HG02642 (cell line): ENCODE measurements around the gene GAS7.
A peak's percentile ranks its signal among the peaks of the same experiment; 100 is the strongest.
"Not testable (repeated sequence)": the region's sequence is repeated elsewhere in the genome, so short reads cannot be mapped to it uniquely, and the experiment has no call there.

Experiments
- ATAC-seq: cut with Tn5 transposase; IDR thresholded peaks from one replicate; pipeline ENCODE4 v1.9.1; 2021; ENCODE audit warnings: mild to moderate bottlenecking; ENCODE audit not compliant: unreplicated experiment, poor library complexity

The GAS7 gene

DNA sequence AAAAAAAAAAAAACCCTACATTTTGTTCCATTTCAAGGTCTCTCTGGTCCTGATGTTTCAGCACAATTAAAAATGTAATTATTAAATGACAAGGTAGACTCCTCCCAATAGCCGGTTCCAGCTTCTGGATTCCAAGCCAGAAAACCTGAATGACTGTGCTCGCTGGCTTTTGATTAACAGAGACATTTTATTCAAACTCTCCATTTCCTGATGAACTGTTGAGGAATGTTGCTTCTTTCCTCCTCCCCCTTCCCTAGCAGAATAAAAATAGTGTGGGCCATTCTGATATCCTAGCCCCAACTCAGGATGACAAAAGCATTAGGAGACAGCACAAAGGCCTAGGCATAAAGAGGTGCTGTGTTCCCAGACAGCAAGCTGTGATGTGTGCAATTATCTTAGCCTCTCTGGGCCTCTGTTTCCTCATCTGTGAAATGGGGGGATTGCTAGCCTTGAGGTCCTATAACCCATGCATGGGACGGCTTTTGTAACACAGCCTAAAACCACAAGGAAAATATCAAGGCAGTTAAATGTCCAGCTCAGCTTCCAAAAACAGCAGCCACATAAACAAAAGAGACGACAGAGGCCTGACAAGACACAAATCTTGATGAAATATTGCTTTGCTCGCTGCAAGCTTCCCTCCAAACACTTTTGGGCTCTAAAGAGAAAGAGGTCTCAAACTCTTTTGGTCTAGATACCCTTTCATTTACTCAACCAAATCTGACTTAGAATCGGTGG lies 166.1 kb downstream of the GAS7 start:
- no peak for ATAC-seq

DNA sequence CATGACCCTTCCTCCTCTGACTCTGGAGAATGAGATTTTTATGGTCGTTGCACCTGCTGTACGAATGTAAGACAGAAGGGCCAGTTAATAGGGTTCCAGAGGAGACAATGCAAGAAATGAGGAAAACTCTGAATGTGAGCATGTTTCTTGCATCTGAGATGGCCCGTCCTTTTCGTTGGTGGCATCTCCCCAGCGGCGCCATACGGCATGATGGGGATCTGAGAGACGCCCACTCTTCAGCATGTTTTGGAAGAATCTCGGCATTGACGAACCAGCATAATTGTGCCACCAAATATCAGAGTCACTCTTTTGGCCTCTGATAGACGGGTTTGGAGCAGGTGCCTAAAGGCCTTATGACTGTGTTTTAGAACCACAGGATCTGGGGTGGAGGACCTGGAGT lies 166.8 kb downstream of the GAS7 start:
- ATAC-seq: no peak

GRCh38 chr17:10031127-10031526 lies 167.3 kb downstream of the GAS7 start:
- no peak for ATAC-seq

GRCh38 chr17:10029129-10029528 lies 169.3 kb downstream of the GAS7 start:
- ATAC-seq: no peak

DNA sequence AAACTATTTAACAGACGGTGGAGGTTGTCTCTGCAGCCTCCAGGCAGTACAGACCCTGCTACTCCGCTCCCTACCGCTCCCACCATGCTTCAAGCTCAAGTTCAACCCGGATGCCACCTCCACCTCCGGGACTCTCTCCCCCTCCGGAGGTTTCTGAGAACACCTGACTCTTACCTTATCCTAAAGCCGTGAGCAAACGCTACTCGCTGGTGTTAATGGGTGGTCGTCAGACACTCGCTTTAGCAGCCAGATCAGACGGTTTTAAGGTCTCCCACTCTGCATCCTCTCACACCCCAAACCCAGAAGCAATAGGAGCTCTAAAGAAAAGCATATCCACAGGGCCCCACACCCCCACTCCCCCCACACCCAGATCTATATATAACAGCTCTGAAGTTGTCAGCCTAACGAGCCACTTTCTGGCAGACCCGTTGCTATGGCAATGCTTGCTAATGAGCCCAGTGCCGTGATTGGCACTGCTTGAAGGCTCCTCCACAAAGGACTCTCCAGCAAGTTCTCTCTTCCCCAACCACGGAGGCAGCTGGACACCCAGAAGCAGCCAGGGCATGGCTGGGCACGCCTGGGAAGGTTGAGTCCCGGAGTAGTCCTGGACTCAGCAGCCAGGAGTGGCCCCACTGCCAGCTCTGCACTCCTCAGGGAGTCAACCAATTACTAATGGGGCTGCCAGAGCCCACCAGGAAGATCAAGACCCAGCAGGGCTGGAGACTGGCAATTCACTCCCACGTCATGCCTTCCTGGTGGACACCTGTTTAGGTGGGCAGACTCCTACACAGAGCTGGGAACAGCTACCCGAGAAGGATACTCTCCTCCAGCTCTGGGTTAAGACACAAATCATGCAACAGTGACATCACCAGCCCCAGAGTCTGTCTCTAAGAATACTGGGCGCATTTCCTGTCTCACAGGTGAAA lies 172.2 kb downstream of the GAS7 start:
- no peak for ATAC-seq

DNA sequence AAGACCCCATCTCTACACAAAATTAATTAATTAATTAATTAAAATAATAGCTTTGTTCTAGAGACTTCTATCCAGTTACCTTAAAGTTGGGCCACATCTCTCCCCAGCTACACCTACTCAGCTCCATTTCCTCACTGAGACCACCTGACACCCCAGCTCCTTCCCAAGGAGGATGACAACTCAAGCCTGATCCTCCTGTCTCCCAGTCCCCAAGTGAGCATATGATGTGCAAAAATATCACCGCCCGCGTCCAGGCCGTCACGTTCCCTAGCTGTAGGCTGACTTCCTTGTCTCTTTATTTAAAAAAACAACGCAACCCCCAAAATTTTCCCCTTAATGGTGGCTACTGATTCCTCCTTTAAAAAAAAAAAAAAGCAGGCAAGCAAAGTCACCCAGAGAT lies 173.2 kb downstream of the GAS7 start:
- ATAC-seq: no peak

DNA sequence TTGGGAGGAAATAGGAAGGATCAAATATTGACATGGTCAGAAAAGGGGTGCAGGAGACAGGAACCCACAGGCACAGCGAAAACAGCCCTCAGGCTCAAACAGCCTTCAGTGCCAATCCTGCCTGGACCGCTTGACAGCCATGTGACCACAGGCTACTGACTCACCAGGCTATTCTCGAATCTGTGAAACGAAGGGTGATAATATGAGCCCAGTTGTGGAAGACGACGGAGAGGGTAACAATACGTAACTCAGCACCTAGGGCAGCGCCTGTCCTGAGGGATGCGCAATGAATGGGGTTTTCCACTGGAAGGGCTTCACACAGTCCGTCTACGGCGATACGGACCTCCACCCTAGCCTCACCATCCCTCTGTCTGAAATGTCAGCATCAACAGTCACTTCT lies 176.0 kb downstream of the GAS7 start:
- no peak for ATAC-seq

DNA sequence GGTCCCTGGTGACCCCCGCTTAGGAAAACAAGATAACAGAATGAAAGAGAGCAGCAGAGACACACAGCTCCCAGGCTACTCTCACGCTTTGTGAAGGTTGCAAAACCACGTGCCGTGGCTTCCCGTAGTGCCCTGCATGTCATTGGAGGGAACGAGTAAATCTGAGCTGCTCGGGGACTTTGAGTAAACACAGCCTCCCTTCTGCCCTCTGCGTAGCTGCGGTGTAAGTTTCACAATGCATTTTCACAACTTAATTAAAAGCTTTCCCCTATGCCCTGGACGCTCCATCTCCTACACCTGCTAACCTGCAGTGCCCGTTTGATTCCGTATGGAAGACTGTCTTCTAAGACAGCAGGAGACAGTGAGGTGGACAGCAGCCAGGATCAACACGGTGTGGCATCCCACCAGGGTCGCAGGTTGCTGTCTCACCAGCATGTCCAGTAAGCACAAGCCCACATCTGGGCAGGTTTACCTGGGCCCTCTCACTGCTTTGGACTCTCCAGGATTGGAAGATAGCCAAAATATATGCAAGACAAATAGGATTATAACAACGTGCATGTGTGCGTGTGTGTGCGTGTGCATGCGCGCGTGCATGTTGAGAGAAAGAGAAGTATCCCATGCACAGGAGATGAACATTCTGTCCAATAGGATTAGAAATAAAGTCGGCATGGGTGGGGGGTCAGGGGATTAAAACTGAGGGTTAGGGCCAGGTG lies 177.0 kb downstream of the GAS7 start:
- no peak for ATAC-seq

DNA sequence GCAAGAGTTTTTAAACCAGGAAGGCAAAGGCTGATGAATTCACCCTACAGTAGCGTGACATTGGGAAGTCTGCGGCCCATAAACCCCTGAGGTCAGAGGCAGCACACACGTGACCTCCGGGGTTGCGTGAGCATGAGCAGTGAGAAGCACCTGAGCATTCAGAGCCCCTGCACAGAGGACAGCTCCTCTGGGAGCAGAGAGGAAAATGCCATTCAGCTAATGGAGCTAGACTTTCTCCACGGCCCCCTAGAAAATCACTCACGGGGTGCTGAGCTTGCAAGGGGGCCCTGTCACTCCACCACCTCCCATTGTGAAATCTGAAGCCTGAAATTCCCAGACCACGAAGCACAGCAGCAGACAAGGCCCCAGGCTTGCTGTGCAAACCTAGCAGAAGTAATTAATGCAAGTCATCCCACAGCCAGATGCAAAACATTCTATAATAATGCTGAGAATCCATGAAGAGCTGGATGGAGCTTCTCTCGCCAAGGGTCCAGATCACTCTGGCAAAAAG lies 178.4 kb downstream of the GAS7 start:
- ATAC-seq: no peak

DNA sequence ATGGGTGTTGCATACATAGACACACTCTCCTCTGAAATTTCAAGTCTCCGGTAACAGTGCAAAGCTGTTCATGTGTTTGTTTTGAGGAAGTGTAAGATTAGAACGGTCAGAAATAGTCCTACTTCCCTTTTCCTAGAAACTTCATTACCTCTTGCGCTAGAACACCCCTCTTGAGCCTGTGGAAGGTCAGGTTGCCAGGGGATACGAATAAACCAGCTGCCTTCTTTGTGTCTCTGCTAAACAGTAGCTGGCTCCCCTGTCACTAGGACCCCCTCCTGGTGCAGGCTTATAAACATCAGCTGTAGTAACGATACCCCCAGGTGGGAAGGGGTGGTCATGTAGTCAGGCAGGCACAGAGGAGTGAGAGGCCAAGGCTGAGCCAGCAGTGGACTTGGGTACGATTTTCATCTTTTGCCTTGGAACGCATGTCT lies 179.9 kb downstream of the GAS7 start:
- peak; percentile 54 for ATAC-seq

DNA sequence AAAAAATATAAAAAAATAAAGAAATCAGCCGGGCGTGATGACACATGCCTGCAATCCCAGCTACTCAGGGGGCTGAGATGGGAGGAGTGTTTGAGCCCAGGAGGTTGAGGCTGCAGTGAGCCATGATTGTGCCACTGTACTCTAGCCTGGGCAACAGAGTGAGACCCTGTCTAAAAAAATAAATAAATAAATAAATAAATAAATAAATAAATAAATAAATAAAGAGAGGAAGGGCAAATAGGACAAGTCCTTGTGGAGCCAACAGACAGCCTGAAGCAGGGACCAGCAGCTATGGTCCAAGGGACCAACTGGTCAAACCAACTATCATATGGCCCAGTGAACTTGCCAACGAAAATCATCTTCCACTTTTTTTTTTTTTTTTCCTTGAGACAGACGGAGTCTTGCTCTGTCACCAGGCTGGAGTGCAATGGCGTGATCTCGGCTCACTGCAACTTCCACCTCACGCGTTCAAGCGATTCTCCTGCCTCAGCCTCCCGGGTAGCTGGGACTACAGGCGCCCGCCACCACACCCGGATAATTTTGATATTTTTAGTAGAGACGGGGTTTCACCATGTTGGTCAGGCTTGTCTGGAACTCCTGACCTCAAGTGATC lies 181.3 kb downstream of the GAS7 start:
- ATAC-seq: not testable (repeated sequence)

DNA sequence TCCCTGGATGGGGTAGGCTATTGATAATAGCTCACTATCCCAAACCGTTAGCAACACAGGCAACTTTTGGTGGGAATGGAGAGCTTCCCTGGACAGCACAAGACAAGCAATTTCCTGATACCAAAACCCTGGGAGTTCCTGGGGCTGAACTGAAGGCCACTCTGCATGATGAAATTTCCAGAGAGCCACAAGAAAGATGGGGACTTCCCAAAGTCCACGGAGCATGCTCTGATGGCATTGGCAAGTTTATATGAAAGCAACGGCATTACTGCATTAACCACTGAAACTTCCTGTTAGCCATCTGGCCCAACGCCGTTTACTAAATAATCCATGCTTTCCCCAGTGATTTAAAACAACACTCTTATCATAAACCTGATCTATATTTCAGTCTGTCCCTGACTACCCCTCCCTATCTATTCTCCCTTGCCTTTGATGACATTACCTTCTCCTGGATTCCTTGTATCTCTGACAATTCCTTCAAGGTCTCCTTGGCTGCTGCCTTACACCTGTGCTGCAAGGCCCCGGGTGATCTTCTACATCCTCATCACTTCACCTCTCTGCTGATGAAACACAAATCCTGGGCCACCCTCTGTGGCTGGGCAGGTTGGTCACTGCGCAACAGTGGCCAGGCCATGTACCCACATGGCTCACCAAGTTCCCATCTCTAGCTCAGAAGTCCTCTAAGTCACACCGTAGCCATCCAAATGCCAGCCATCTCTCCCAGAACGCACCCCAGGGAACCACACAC lies 184.9 kb downstream of the GAS7 start:
- ATAC-seq: peak; percentile 78

DNA sequence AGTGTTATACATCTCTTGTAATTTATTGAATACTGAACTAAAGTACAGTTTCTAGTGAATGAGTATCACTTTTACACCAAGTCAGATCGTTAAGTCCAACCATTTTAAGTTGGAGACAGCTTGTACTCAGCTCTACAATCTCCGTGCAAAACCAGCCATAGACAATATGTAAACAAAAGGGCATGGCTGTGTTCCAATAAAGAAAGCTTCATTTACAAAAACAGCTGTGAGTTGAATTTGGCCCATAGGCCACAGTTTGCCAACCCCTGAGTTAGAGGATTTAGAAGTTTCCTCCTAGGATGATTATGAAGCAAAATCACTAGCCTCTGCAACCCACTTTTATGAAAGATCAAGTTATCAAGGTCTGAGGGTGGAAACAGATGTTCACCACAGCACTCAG lies 187.7 kb downstream of the GAS7 start:
- ATAC-seq: no peak

DNA sequence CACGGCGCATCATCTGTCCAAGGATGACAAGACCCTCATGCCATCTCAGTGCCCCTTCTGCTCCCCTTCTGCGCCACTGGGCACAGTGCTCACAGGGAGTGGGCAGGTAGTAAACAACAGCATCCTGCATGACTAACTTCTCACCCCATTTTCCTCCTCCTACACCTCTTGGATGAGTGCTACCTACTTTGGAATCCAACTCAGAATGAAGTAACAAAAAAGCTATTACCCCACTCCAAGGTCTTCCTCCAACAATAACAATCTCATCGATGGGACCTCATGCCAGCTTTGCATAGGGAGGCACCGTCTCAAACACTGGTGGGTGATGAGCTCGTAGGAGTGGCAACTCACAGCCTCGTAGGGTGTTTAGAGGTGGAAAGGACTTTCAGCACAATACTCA lies 194.7 kb downstream of the GAS7 start:
- no peak for ATAC-seq

DNA sequence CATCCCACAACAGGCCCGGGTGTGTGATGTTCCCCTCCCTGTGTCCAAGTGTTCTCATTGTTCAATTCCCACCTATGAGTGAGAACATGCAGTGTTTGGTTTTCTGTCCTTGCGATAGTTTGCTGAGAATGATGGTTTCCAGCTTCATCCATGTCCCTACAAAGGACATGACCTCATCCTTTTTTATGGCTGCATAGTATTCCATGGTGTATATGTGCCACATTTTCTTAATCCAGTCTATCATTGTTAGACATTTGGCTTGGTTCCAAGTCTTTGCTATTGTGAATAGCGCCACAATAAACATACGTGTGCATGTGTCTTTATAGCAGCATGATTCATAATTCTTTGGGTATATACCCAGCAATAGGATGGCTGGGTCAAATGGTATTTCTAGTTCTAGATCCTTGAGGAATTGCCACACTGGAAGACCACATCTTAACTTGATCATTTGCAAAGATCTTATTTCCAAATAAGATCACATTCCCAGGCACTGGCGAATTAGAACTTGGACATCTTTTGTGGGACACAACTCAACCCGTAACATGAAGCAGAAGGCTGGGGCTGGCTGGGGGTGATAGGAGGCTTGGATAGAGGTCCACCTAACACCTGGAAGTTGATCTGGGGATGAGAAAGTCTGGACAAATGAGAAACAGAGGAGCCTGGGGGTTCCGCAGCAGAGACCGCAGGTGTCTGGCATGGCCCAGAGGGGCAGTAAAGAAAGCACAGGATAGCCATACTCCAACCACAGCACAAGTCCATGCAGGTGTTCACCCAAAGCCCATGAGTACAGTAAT lies 195.6 kb downstream of the GAS7 start:
- not testable (repeated sequence) for ATAC-seq

DNA sequence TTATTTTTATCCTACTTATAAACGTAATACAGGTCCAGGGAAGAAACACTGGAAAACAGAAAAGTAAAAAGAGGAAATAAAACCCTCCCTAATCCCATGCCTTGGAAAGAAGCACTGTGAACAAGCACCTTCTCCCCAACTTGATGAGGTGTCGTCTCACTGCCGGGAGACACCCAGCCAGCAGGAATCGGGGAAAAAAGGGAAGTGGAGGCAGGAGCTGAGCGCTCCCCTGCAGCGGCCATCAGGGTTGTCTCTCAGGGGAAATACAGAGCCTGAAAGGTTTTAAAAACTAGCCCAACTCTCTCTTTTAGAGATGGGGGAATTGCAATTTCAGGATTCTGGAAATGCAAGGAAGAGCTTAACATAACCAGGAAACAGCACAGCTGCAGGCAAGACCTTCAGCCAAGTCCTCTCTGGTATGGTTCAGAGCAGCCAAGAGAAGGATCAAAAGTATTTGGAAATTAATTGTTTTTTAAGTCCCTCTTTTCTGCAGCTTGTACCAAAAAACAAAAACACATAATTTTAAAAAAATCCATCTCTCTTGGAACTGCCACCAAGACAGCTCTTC lies 197.0 kb downstream of the GAS7 start:
- ATAC-seq: no peak

DNA sequence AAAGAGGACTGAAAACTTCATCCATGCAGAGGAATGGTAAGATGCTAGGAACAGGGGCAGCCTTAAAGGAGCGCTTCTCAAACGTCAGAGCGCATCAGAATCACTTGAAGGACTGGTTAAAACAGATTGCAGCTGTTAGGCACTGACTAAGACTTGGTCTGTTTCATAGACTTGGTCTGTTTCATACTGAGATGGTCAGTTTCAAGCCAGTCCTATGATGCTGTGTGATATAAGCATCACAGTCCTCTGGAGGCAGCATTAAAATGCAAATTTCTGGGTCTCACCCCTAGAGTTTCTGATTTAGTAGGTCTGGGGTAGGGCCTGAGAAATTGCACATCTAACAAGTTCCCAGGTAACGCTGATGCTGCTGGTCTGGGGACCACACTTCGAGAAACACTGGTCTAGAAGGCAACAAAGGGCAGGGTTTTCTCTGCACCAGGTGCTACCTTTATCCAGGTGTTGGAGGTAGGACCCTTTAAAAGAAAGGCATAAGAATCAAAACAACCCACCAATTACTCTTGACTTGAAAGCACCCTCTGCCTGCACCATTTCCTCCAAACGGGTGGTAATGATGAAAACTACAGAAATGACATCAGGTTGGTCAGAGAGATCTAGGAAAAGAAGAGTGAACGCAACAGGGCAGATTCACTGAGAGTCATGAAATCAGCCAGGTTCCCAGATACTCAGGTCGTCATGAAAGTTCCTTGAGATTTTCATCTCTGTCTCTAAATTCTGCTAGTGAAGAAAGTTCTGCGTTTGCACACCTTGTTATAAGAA lies 198.3 kb downstream of the GAS7 start:
- no peak for ATAC-seq

GRCh38 chr17:9998060-9998459 lies 200.3 kb downstream of the GAS7 start:
- ATAC-seq: no peak
